HG02970 (cell line): ENCODE results near the gene MTCL1.

Source experiments
- ATAC-seq: cut with Tn5 transposase; IDR thresholded peaks from one replicate; pipeline ENCODE4 v1.9.1; 2021; ENCODE audit warnings: mild to moderate bottlenecking, moderate library complexity, moderate number of reproducible peaks; ENCODE audit not compliant: unreplicated experiment, low FRiP score

Gene MTCL1

DNA sequence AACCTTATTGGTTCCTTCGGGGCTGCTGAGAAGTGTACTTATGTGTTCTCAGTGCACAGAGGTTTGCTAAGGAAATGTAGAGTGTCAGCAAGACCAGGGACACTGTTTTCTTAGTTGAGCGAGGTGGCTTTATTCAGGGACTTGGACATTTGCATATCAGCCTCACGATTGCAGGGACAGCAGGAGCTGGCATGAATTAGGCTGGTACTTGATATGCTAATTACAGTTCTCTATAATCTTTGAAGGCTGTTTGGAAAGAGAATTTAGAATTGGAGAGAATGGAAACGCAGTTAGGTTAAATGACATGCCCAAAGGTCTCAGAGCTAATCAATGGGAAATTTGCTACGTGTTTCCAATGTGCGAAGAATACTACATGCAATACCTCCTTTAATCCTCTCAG is 18.7 kb upstream of the MTCL1 start:
- no peak for ATAC-seq

GRCh38 chr18:8688216-8688800 is 17.0 kb upstream of the MTCL1 start:
- ATAC-seq: no peak

GRCh38 chr18:8688816-8689215 is 16.5 kb upstream of the MTCL1 start:
- ATAC-seq: no peak

- ATAC-seq: no peak
Observed at GRCh38 chr18:8689517-8689916, 15.8 kb upstream of the MTCL1 start.

DNA sequence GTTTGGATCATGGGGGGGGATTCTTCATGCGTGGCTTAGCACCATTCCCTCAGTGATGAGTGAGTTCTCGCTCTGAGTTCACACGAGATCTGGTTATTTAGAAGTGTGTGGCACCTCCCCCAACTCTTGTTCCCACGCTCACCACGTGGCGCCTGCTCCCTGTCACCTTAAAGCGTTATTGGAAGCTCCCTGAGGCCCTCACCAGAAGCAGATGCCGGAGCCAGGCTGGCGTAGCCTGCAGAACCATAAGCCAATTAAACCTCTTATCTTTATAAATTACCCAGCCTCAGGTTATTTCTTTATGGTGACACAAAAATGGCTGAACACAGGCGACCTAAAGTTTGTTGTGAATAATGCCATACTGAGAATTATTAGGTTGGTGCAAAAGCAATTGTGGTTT is 10.5 kb upstream of the MTCL1 start:
- no peak for ATAC-seq

GRCh38 chr18:8695932-8696517 is 9.3 kb upstream of the MTCL1 start:
- ATAC-seq: no peak

- ATAC-seq: no peak
Observed at GRCh38 chr18:8696749-8697211, 8.6 kb upstream of the MTCL1 start.

DNA sequence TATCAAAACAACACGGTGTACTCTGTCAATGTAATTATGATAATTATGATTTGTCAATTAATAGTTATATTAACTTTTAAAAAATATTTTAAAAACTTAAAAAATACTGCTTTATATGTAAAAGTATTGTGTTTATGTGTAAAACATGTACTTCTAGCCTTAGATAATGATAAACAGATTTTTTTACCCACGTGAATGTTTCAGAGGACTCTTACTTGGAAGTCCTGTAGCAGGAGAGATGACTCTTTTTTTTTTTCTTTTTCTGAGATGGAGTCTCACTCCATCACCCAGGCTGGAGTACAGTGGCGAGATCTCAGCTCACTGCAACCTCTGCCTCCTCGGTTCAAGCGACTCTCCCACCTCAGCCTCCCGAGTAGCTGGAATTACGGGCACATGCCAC is 6.2 kb upstream of the MTCL1 start:
- ATAC-seq: no peak

DNA sequence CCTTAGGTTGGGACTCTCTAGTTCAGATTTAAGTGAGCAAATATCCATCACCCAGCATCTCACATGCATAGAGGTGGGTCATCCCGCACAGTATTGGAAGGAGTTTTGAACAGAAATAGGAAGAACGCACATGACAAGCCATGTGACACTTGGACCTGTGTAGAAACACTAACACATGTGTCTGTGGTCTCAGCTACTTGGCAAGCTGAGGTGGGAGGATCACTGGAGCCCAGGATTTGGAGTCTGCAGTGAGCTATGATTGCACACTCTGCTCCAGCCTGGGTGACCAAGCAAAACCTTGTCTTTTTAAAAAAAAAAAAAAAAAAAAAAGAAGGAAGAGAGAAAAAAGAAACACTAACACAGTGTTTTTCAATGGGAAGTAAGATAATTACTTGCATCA is 5.4 kb upstream of the MTCL1 start:
- no peak for ATAC-seq

- ATAC-seq: no peak
Observed at GRCh38 chr18:8701546-8702118, 3.7 kb upstream of the MTCL1 start.

- no peak for ATAC-seq
Observed at GRCh38 chr18:8702668-8703067, 2.7 kb upstream of the MTCL1 start.

DNA sequence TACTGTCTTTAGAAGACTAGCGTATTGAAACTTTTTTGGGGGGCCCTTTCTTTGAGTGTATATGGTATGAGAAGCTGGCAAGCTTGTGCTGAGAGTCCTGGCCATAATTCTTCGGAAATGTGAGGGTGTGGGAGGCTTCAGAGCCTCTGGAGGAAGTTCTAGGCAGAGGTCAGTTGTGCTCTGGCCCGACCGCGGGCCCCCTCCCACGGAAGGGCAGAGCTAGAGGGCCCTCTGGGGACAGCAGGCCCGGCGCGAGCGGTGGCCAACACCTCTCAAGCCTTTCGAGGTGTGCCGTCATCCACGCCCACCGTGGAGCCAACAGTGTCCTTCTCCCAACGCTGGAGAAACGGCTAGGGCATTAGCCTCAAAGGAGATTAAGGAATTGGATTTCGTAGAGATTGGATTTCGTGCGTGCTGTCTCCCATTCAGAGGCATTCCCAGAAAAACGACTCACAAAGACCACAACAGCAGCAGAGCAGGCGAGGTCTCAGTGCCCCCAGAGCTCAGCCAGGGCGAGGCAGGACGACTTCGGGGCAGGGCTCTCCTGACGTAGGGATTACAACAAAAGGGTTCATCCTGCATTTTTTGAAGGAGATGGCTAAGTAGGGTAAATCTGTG is 2.2 kb upstream of the MTCL1 start:
- ATAC-seq: no peak

DNA sequence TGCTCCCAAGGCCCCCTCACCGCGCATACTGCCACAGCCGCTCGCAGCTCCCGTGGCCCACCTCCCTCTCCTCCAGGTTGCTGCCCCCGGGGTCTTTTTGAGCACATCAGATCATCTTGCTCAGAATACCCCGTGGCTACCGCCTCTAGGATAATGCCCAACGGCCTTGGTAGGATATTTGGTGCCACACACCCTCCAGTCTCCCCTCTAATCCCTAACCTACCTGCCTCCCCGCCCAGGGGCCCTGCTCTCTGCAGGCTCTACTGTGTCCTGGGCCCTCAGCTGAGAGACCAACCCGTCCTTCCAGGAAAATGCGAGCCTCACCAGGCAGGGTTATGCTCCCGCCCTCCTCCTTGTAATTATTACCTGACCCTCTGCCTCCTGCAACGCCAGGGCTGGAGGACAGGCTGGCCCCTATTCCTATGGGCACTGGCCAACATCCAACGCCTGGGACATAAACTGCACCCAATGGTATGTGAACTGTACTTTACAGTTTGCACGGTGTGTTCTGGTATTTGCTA is 1.5 kb upstream of the MTCL1 start:
- ATAC-seq: no peak

- ATAC-seq: peak; percentile 79
Observed at GRCh38 chr18:8704361-8705237, 757 bp upstream of the MTCL1 start.

GRCh38 chr18:8705961-8706790 is 820 bp downstream of the MTCL1 start:
- ATAC-seq: no peak

- no peak for ATAC-seq
Observed at GRCh38 chr18:8706791-8707555, 1.6 kb downstream of the MTCL1 start.

DNA sequence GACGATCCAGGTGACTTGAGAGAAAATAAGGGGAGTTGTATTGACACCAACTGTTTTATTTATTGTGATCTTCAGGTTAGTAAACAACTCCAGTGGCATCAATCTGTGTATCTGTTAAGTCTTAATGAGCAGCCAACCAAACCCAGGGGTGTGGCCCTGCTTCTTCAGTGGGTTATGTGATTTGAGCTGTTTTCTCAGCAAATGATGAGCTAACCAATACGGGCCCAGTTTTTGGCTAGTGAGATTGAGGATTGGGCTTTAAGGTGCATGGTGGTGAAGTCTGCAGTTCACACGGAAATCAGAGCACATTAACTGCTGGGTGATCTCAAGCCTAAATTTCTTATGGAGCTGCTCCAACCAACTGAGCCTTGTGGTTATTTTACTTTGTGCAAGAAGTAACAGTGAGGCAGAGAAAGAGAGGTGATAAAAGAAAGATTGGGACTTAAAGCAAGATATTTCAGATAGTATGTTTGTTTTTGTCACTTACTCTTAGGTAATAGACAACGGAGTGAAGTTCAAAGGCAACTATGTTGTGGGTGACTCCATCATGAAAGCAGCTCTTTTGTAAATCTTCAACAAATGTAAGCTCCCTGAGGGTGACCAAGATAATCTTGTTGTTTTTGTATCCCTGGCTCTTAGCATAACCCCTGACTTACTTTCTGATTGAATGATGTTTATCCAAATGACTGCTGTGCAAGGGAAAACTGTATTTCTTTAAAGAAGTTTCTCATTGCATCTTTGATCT is 2.4 kb downstream of the MTCL1 start:
- ATAC-seq: no peak

DNA sequence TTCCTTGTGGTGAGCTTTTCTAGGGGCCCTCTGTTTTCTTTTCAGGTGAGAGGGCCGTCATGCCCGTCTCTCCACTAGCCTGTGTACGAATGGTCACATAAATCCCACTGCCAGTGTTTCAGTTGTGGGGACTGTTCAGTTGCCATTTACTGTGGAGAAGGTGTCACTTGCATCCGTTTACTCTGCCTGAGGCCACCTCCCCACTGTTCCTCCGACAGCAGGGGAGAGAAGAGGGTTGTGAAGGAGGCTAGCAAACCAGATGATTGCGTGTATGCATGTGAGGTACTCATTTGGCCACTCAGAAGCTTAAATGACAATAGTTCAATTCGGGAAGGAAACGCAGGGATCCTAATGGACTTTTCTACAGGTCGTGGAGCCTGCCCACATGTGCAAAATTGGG is 3.3 kb downstream of the MTCL1 start:
- no peak for ATAC-seq
